A673 (cell line): Measurements from ENCODE around the gene ZNF683. TPM values are rescaled to one million over a fixed set of nuclear protein-coding genes. Genes with fewer than 3 reads are reported as not detected.
A peak's percentile ranks its signal among the peaks of the same experiment; 100 is the strongest.

Source experiments
- BruUV-seq: library from RNA; stranded (reverse); fragments of 400-500 nt; replicated peaks from 2 replicates; lab custom pipeline; 2021; lab: Mats Ljungman, UMichigan
- CTCF ChIA-PET: fragments of 300-600 bp; sonication (Branson Sonifier 250); formaldehyde crosslinking; loops from one replicate; lab custom pipeline; 2022; ENCODE audit warnings: antibody characterized with exemption; lab: Charles Lee
- POLR2A ChIA-PET: fragments of 300-600 bp; sonication (Branson Sonifier 250); formaldehyde crosslinking; loops from one replicate; lab custom pipeline; 2022; ENCODE audit warnings: antibody characterized with exemption; ENCODE audit not compliant: low non-redundant PET; lab: Charles Lee
- DNase-seq: peaks from one replicate; pipeline ENCODE4 v3.0.0-alpha.2; 2015; ENCODE audit warnings: low spot score
- H3K27ac ChIP-seq: fragments of 200-600 bp; sonication (generic); 2 replicates; pipeline ENCODE4 v1.5.1; 2016; ENCODE audit warnings: mixed run types, low read depth, mild to moderate bottlenecking, mixed read lengths, antibody characterized with exemption, low read length; ENCODE audit not compliant: poor library complexity, severe bottlenecking
- H3K27me3 ChIP-seq: fragments of 200-600 bp; sonication (generic); replicated peaks from 2 replicates; pipeline ENCODE4 v1.6.1; 2017; ENCODE audit warnings: mixed run types, low read depth, mild to moderate bottlenecking, mixed read lengths, antibody characterized with exemption, low read length; ENCODE audit not compliant: insufficient read depth, poor library complexity
- H3K36me3 ChIP-seq: fragments of 200-600 bp; sonication (generic); 2 replicates; pipeline ENCODE4 v1.6.1; 2016; ENCODE audit warnings: mixed run types, mild to moderate bottlenecking, mixed read lengths, antibody characterized with exemption, low read length; ENCODE audit not compliant: insufficient read depth, poor library complexity, severe bottlenecking
- H3K4me1 ChIP-seq: fragments of 200-600 bp; sonication (generic); 2 replicates; pipeline ENCODE4 v1.6.1; 2017; ENCODE audit warnings: mixed run types, mild to moderate bottlenecking, mixed read lengths, antibody characterized with exemption, low read length; ENCODE audit not compliant: insufficient read depth, poor library complexity, severe bottlenecking
- H3K4me3 ChIP-seq: fragments of 200-600 bp; sonication (generic); 2 replicates; pipeline ENCODE4 v1.5.1; 2016; ENCODE audit warnings: low read depth, mixed run types, mild to moderate bottlenecking, mixed read lengths, low read length; ENCODE audit not compliant: poor library complexity, severe bottlenecking
- H3K9me3 ChIP-seq: fragments of 200-600 bp; sonication (generic); 2 replicates; pipeline ENCODE4 v1.6.1; 2016; ENCODE audit warnings: mixed run types, low read depth, mild to moderate bottlenecking, mixed read lengths, antibody characterized with exemption, low read length; ENCODE audit not compliant: poor library complexity, severe bottlenecking
- CTCF ChIP-seq: fragments of 300-800, 200-600 bp; sonication (generic); conservative IDR thresholded peaks from 2 replicates; pipeline ENCODE4 v1.5.1; 2017; ENCODE audit warnings: low read depth, mild to moderate bottlenecking, antibody characterized with exemption, low read length, moderate library complexity, mixed read lengths
- EZH2 ChIP-seq: fragments of 200-600 bp; sonication (generic); IDR thresholded peaks from 2 replicates; pipeline ENCODE4 v1.6.1; 2017; ENCODE audit warnings: borderline replicate concordance, low read depth, mild to moderate bottlenecking, mixed read lengths, antibody characterized with exemption, low read length; ENCODE audit not compliant: poor library complexity, severe bottlenecking
- intact Hi-C: fragments of 100-400 bp; cut with micrococcal nuclease; formaldehyde crosslinking; loops from one replicate; pipeline ENCODE4 v1.10.0; 2022; ENCODE audit not compliant: unreplicated experiment
- total RNA-seq: library from RNA; stranded (reverse); gene quantifications from 2 replicates; pipeline ENCODE4 v1.2.3, GENCODE V29; 2021

The ZNF683 gene
- total RNA-seq, 1 experiment from 2014 or later: not detected

- Histone ChIP-seq H3K27ac (no peak overlapping the region), H3K9me3 (no peaks in the 10 kb centered on the region), H3K4me1 (no peaks in the 10 kb centered on the region), H3K27me3 (no peaks in the 10 kb centered on the region), H3K36me3 (no peaks in the 10 kb centered on the region), H3K4me3 (no peak overlapping the region)
- ChIA-PET POLR2A (no interaction called here), CTCF (no interaction called here)
- BruUV-seq: no TSS peak
- no peak for DNase-seq
- no peak for TF ChIP-seq CTCF
- no peak for TF ChIP-seq EZH2
- intact Hi-C loops: no loop called here
These were observed 5.1 kb downstream of the ZNF683 start for GRCh38 chr1:26367441-26367840.

- no TSS peak for BruUV-seq
- intact Hi-C loops: no loop called here
- peaks cover 13% of the 10 kb centered on the region for H3K27me3 ChIP-seq
- no peaks in the 10 kb centered on the region for H3K4me1 ChIP-seq
- H3K4me3 ChIP-seq: no peak overlapping the region
- POLR2A ChIA-PET: no interaction called here
- H3K9me3 ChIP-seq: no peaks in the 10 kb centered on the region
- no peak overlapping the region for H3K27ac ChIP-seq
- no peak for TF ChIP-seq CTCF
- no peak for TF ChIP-seq EZH2
- CTCF ChIA-PET: interaction anchor here (1.5 kb wide), 1 partner anchor 52 kb away, joined by 5 read pairs; no protein-coding TSS in a partner anchor
- DNase-seq: no peak
- no peaks in the 10 kb centered on the region for H3K36me3 ChIP-seq
These were observed 7.6 kb downstream of the ZNF683 start for GRCh38 chr1:26364956-26365355.

GRCh38 chr1:26363549-26364448 lies 8.8 kb downstream of the ZNF683 start:
- BruUV-seq: no TSS peak
- H3K27me3 ChIP-seq: peaks cover 25% of the 10 kb centered on the region

More at GRCh38 chr1:26363549-26364448, 8.8 kb downstream of the ZNF683 start:
- CTCF ChIA-PET: interaction anchor here (0.9 to 1.5 kb wide), 2 partner anchors 53 to 79 kb away, joined by 3 to 5 read pairs; no protein-coding TSS in a partner anchor
- Histone ChIP-seq H3K4me3 (no peak overlapping the region), H3K4me1 (no peaks in the 10 kb centered on the region), H3K36me3 (no peaks in the 10 kb centered on the region), H3K27ac (no peak overlapping the region), H3K9me3 (no peaks in the 10 kb centered on the region)
- TF ChIP-seq EZH2: no peak
- peak; percentile 97 for TF ChIP-seq CTCF
- intact Hi-C loops: no loop called here
- POLR2A ChIA-PET: no interaction called here
- DNase-seq: peak; percentile 84
